Panc1 (cell line): ENCODE data around the gene ARTN.

ENCODE experiments used
- CTCF ChIP-seq: fragments of 450-650 bp; IDR thresholded peaks from 2 replicates; pipeline ENCODE4 v1.5.1; 2017; ENCODE audit warnings: mild to moderate bottlenecking
- POLR2AphosphoS5 ChIP-seq: IDR thresholded peaks from 2 replicates; pipeline ENCODE4 v1.6.1; 2012; ENCODE audit warnings: mild to moderate bottlenecking, low read depth, low read length, moderate library complexity
- REST ChIP-seq, 2 experiments: IDR thresholded peaks; 2 replicates each; pipeline ENCODE4 v1.6.1; 2011 to 2012; ENCODE audit warnings: low read depth in 2 of 2, control low read depth in 1 of 2, low read length in 1 of 2, mild to moderate bottlenecking in 1 of 2, moderate library complexity in 1 of 2; ENCODE audit not compliant: insufficient read depth in 1 of 2
- SIN3A ChIP-seq: IDR thresholded peaks from 2 replicates; pipeline ENCODE4 v1.6.1; 2012; ENCODE audit warnings: low read depth, mild to moderate bottlenecking, low read length, moderate library complexity, borderline replicate concordance; ENCODE audit not compliant: insufficient read depth
- TCF7L2 ChIP-seq: IDR thresholded peaks from 2 replicates; pipeline ENCODE4 v1.6.1; 2011; ENCODE audit warnings: mild to moderate bottlenecking, low read depth, low read length, inconsistent platforms

- no peak for TF ChIP-seq CTCF
- no peak for TF ChIP-seq REST (IDR thresholded peaks at IDR 0.05; ENCODE audit: insufficient read depth in 1 of 2, low read depth in 2 of 2, low read length in 1 of 2)
- no peak for TF ChIP-seq POLR2AphosphoS5
- TF ChIP-seq SIN3A, result no peak
- TF ChIP-seq TCF7L2, result no peak
These were observed 22.6 kb downstream of the ARTN start for GRCh38 chr1:43956234-43956633.
